ENCODE data around the gene KREMEN1.

- TF ChIP-seq RAD21 (IDR thresholded peaks at IDR 0.05; ENCODE audit: low read length) (no peak), POLR2A (IDR thresholded peaks at IDR 0.05; ENCODE audit: low read depth, low read length) (no peak), MAZ (IDR thresholded peaks at IDR 0.05; ENCODE audit: borderline replicate concordance, low read depth, low read length) (no peak), CTCF (conservative IDR thresholded peaks at IDR 0.05; ENCODE audit: low read depth, low read length) (no peak), CEBPB (IDR thresholded peaks at IDR 0.05; ENCODE audit: low read depth, low read length) (no peak), CHD1 (IDR thresholded peaks at IDR 0.05; ENCODE audit: low read depth, low read length) (no peak), MXI1 (IDR thresholded peaks at IDR 0.05; ENCODE audit: borderline replicate concordance, low read depth, low read length) (no peak), SMC3 (IDR thresholded peaks at IDR 0.05; ENCODE audit: low read depth, low read length) (no peak), USF2 (IDR thresholded peaks at IDR 0.05; ENCODE audit: low read depth, low read length) (no peak), BHLHE40 (IDR thresholded peaks at IDR 0.05; ENCODE audit: low read depth, low read length) (no peak)
Observed at GRCh38 chr22:29198240-29198639, 125.4 kb downstream of the KREMEN1 start.
